HL-60 (cell line): ENCODE data around the gene IFITM10.

Experiments used
- DNase-seq, 2 experiments: peaks; one replicate each; pipeline ENCODE4 v3.0.0-alpha.2; 2010 to 2020; ENCODE audit warnings: low read depth in 1 of 2, low spot score in 1 of 2
- H3K27ac ChIP-seq: fragments of 250-450 bp; sonication (Bioruptor Pico); replicated peaks from 2 replicates; pipeline ENCODE4 v1.5.1; 2020; ENCODE audit warnings: mild to moderate bottlenecking, moderate library complexity
- H3K27me3 ChIP-seq: fragments of 250-450 bp; sonication (Bioruptor Pico); 2 replicates; pipeline ENCODE4 v1.5.1; 2021; ENCODE audit warnings: mild to moderate bottlenecking, moderate library complexity; ENCODE audit not compliant: insufficient read depth, poor library complexity, severe bottlenecking
- H3K4me3 ChIP-seq: replicated peaks from 2 replicates; pipeline ENCODE4 v1.5.1; 2011; ENCODE audit warnings: mild to moderate bottlenecking, control low read depth, low read length; ENCODE audit not compliant: insufficient read depth
- CTCF ChIP-seq: IDR thresholded peaks from one replicate; pipeline ENCODE4 v1.5.1; 2011; ENCODE audit warnings: low read length, control low read depth, inconsistent platforms; ENCODE audit not compliant: insufficient read depth
- GABPA ChIP-seq: IDR thresholded peaks from 2 replicates; pipeline ENCODE4 v1.6.1; 2012; ENCODE audit warnings: low read depth
- POLR2AphosphoS5 ChIP-seq: IDR thresholded peaks from 2 replicates; pipeline ENCODE4 v1.6.1; 2012; ENCODE audit warnings: low read depth
- SPI1 ChIP-seq: IDR thresholded peaks from 2 replicates; pipeline ENCODE4 v1.6.1; 2012; ENCODE audit warnings: low read depth, mild to moderate bottlenecking, borderline replicate concordance
- TF ChIP-seq, protein P1 (sequence below): IDR thresholded peaks from 2 replicates; pipeline ENCODE4 v1.6.1; 2012; ENCODE audit warnings: low read depth; ENCODE audit not compliant: insufficient replicate concordance

The IFITM10 gene

GRCh38 chr11:1768141-1768469 lies 17.7 kb upstream of the IFITM10 start:
- Histone ChIP-seq H3K27ac (no peak overlapping the region), H3K4me3 (no peak overlapping the region), H3K27me3 (no peaks in the 10 kb centered on the region)
- TF ChIP-seq, protein P1, sequence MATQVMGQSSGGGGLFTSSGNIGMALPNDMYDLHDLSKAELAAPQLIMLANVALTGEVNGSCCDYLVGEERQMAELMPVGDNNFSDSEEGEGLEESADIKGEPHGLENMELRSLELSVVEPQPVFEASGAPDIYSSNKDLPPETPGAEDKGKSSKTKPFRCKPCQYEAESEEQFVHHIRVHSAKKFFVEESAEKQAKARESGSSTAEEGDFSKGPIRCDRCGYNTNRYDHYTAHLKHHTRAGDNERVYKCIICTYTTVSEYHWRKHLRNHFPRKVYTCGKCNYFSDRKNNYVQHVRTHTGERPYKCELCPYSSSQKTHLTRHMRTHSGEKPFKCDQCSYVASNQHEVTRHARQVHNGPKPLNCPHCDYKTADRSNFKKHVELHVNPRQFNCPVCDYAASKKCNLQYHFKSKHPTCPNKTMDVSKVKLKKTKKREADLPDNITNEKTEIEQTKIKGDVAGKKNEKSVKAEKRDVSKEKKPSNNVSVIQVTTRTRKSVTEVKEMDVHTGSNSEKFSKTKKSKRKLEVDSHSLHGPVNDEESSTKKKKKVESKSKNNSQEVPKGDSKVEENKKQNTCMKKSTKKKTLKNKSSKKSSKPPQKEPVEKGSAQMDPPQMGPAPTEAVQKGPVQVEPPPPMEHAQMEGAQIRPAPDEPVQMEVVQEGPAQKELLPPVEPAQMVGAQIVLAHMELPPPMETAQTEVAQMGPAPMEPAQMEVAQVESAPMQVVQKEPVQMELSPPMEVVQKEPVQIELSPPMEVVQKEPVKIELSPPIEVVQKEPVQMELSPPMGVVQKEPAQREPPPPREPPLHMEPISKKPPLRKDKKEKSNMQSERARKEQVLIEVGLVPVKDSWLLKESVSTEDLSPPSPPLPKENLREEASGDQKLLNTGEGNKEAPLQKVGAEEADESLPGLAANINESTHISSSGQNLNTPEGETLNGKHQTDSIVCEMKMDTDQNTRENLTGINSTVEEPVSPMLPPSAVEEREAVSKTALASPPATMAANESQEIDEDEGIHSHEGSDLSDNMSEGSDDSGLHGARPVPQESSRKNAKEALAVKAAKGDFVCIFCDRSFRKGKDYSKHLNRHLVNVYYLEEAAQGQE, result no peak
- TF ChIP-seq CTCF (no peak), GABPA (no peak), POLR2AphosphoS5 (no peak), SPI1 (no peak)
- DNase-seq, result no peak

DNA sequence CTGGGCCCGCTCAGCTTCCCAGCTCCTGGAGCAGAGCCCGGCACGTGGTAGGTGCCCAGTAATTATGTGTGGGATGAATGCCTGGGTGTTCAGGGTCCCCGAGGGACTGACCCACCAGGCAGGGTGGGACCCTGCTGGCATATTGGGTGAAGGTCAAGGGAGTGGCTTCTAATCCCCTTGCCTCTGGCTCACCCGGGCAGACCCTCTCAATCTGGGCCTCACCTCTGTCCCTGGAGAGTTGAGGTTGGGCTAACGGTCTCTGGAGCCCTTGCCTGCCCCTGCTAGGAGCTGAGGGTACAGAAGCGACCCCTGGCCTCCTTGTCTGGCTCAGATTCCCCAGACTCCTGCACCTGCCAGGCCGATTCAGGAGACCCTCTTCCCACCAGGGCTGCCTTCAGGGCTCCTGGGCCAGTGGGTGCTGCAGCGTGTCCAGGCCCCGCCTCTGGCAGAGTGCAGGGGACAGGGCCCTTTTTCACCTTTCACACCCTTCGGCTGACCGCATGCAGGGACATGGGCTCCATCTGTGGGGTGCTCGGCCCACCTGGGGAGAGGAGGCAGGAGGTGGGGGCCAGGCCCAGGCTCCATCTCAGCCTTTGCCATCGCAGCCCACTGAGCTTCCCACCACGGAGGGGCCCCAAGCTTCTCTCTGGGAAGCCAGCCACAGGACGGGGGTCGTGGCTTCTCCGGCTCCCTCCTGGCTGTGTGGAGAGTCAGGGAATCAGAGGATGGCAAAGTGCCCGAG lies 17.2 kb upstream of the IFITM10 start:
- TF ChIP-seq, protein P1, result no peak
- TF ChIP-seq POLR2AphosphoS5, result no peak
- TF ChIP-seq GABPA, result no peak
- no peak for TF ChIP-seq CTCF
- no peak for TF ChIP-seq SPI1
- Histone ChIP-seq H3K27me3 (no peaks in the 10 kb centered on the region), H3K27ac (no peak overlapping the region), H3K4me3 (no peak overlapping the region)
- DNase-seq, result no peak

DNA sequence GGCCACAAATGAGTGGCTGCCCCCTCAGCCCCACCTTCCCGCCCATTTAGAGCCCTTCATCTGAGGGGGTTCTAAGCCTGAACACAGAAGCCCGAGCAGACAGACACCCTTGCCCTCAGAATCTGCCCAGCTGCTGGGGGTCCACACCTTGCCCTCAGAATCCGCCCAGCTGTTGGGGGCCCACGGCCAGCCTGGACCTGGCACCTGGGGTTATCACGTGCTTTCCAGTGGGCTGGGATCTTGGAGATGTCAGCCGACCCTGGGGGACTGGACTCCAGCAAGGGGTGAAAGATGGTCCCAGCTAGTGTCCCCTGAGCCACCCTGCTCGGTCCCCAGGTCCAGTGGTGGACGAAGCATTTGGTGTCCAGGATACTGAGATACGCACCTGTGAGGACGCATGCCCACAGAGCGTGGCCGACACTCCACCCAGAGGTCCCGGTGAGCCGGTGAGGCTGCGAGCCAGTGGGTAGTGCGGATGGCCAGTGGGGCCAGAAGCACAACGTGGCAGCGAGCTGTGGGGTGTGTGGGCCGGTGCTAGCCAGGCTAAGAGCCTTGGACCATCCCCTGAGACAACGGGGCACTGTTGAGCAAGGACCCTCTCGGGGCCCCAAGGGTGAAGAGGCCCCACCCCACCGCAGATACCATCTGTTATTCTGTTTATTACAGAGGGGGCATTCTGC lies 16.5 kb upstream of the IFITM10 start:
- H3K4me3 ChIP-seq, result no peak overlapping the region
- no peaks in the 10 kb centered on the region for H3K27me3 ChIP-seq
- no peak for DNase-seq
- H3K27ac ChIP-seq, result no peak overlapping the region
- TF ChIP-seq, protein P1, result no peak
- TF ChIP-seq POLR2AphosphoS5 (no peak), CTCF (no peak), GABPA (no peak), SPI1 (no peak)
